ENCODE data around the gene NR2F1-AS1.

DNA sequence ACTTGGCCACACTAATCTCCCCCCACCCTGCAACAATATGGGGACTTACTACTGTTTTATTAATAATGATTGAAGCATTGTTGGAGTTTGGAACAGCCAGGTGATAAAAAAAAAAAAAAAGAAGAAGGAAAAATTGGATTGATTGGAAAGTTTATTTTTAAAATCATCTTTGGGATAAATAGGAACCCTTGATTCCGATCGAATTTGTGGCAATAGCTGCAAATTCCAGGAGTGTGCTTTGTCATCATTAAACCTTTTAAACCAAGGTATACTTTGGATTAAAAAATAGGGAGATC is 1.1 kb upstream of the NR2F1-AS1 start:
- TF ChIP-seq EZH2 (IDR thresholded peaks at IDR 0.05; ENCODE audit: insufficient read depth, poor library complexity, severe bottlenecking), result no peak
- no peak for TF ChIP-seq EZH2phosphoT487 (IDR thresholded peaks at IDR 0.05; ENCODE audit: insufficient read depth, low read depth)
